Natural killer cell treated with Interleukin-12 subunit alpha and Interleukin-12 subunit beta and Interleukin-15 and Interleukin-18, amount 100 ng/mL, for 72 hours (primary cell): ENCODE results near the gene CLN3. TPM values are rescaled to one million over a fixed set of nuclear protein-coding genes. Genes with fewer than 3 reads are reported as not detected.
"Not testable (repeated sequence)": the region's sequence is repeated elsewhere in the genome, so short reads cannot be mapped to it uniquely, and the experiment has no call there.

ENCODE experiments used
- ATAC-seq, 2 donors: fragments of 150-1000 bp; cut with Tn5 transposase in 1 of 2; sonication (Bioruptor Pico), chemical (Tn5 transposase) in 1 of 2; 2 replicates each; pipeline ENCODE4 v1.10.0; 2021
- DNase-seq: peaks from one replicate; pipeline ENCODE4 v3.0.0; 2022; ENCODE audit warnings: low spot score
- H3K27ac Mint-ChIP-seq, 2 donors: 1 replicate in 1 of 2; 2 replicates in 1 of 2; pipeline ENCODE4 v1.8.0; 2022; ENCODE audit warnings: mixed read lengths in 2 of 2, mild to moderate bottlenecking in 1 of 2, moderate library complexity in 1 of 2
- H3K27me3 Mint-ChIP-seq, 2 donors: 1 replicate in 1 of 2; 2 replicates in 1 of 2; pipeline ENCODE4 v1.8.0; 2022; ENCODE audit warnings: mixed read lengths in 2 of 2
- H3K36me3 Mint-ChIP-seq: one replicate; pipeline ENCODE4 v1.8.0; 2022; ENCODE audit warnings: mixed read lengths
- H3K4me1 Mint-ChIP-seq, 2 donors: 1 replicate in 1 of 2; 2 replicates in 1 of 2; pipeline ENCODE4 v1.8.0; 2022; ENCODE audit warnings: low read depth in 2 of 2, mixed read lengths in 2 of 2, mild to moderate bottlenecking in 1 of 2
- H3K4me3 Mint-ChIP-seq: one replicate; pipeline ENCODE4 v1.8.0; 2022; ENCODE audit warnings: mixed read lengths
- H3K9me3 Mint-ChIP-seq: 2 replicates; pipeline ENCODE4 v1.8.0; 2022; ENCODE audit warnings: mixed read lengths
- total RNA-seq, 2 donors: library from RNA; stranded (reverse); gene quantifications; one replicate each; pipeline ENCODE4 v1.2.3, GENCODE V29; 2022

Gene CLN3
- total RNA-seq, 2 donors from 2014 or later, result 38.1 to 49.1 TPM

GRCh38 chr16:28438899-28439298 is 53.0 kb downstream of the CLN3 start:
- H3K9me3 Mint-ChIP-seq, DNase-seq, H3K4me3 Mint-ChIP-seq, H3K4me1 Mint-ChIP-seq, H3K36me3 Mint-ChIP-seq, H3K27me3 Mint-ChIP-seq, ATAC-seq, H3K27ac Mint-ChIP-seq: not testable (repeated sequence)

GRCh38 chr16:28435340-28435739 is 56.5 kb downstream of the CLN3 start:
- not testable (repeated sequence) for DNase-seq, ATAC-seq, H3K4me1 Mint-ChIP-seq, H3K27me3 Mint-ChIP-seq, H3K4me3 Mint-ChIP-seq, H3K36me3 Mint-ChIP-seq, H3K9me3 Mint-ChIP-seq, H3K27ac Mint-ChIP-seq

Other genes with a start within 250 kb of the CLN3 start
- 1 to 10 TPM; 1.1 TPM for gene SBK1, start 199.5 kb downstream of the CLN3 start, total RNA-seq
- gene NPIPB6, start 128.6 kb downstream of the CLN3 start, total RNA-seq, result 10 to 100 TPM in 1 of 2 donors, not detected in 1; 13.8 TPM
- 100 to 1,000 TPM in 1 of 2 donors, 10 to 100 TPM in 1; 81.0 to 119 TPM for gene EIF3CL, start 88.2 kb downstream of the CLN3 start, total RNA-seq
- under 1 TPM; 0.31 to 0.47 TPM for gene NPIPB7, start 19.7 kb downstream of the CLN3 start, total RNA-seq
- 10 to 100 TPM; 12.5 to 20.4 TPM for gene APOBR, start 2.6 kb upstream of the CLN3 start, total RNA-seq
- 1 to 10 TPM in 1 of 2 donors, under 1 TPM in 1; 0.70 to 4.4 TPM for gene IL27, start 14.8 kb upstream of the CLN3 start, total RNA-seq
- not detected for gene NUPR1, start 46.9 kb upstream of the CLN3 start, total RNA-seq
- 10 to 100 TPM; 24.0 to 35.8 TPM for gene SGF29, start 61.8 kb upstream of the CLN3 start, total RNA-seq
- under 1 TPM in 1 of 2 donors, not detected in 1; 0.61 TPM for gene SULT1A2, start 105.0 kb upstream of the CLN3 start, total RNA-seq
- 1 to 10 TPM; 4.4 to 7.8 TPM for gene SULT1A1, start 118.0 kb upstream of the CLN3 start, total RNA-seq
- under 1 TPM in 1 of 2 donors, not detected in 1; 0.31 TPM for gene NPIPB8, start 146.0 kb upstream of the CLN3 start, total RNA-seq
- 100 to 1,000 TPM; 475 to 520 TPM for gene EIF3C, start 219.4 kb upstream of the CLN3 start, total RNA-seq